ENCODE results near the gene TSSK1B.

The TSSK1B gene

GRCh38 chr5:113447498-113448050 lies 12.8 kb upstream of the TSSK1B start:
- Histone ChIP-seq H3K4me3 (replicated peaks; ENCODE audit: insufficient read depth, low read length) (no peak overlapping the region), H3K27ac (replicated peaks) (no peak overlapping the region), H3K27me3 (ENCODE audit: insufficient read depth, poor library complexity, severe bottlenecking) (no peaks in the 10 kb centered on the region)
- no peak for DNase-seq (ENCODE audit: low read depth in 1 of 2, low spot score in 1 of 2)
- no peak for TF ChIP-seq POLR2AphosphoS5 (IDR thresholded peaks at IDR 0.05; ENCODE audit: low read depth)
- no peak for TF ChIP-seq CTCF (IDR thresholded peaks at IDR 0.05; ENCODE audit: insufficient read depth, low read length)
- TF ChIP-seq GABPA (IDR thresholded peaks at IDR 0.05; ENCODE audit: low read depth): no peak
- TF ChIP-seq REST (IDR thresholded peaks at IDR 0.05; ENCODE audit: insufficient replicate concordance, low read depth): no peak
- TF ChIP-seq SPI1 (IDR thresholded peaks at IDR 0.05; ENCODE audit: borderline replicate concordance, low read depth): no peak

GRCh38 chr5:113446358-113446927 lies 11.7 kb upstream of the TSSK1B start:
- DNase-seq (ENCODE audit: low read depth in 1 of 2, low spot score in 1 of 2): no peak
- Histone ChIP-seq H3K4me3 (replicated peaks; ENCODE audit: insufficient read depth, low read length) (no peak overlapping the region), H3K27me3 (ENCODE audit: insufficient read depth, poor library complexity, severe bottlenecking) (no peaks in the 10 kb centered on the region), H3K27ac (replicated peaks) (no peak overlapping the region)
- TF ChIP-seq GABPA (IDR thresholded peaks at IDR 0.05; ENCODE audit: low read depth) (no peak), REST (IDR thresholded peaks at IDR 0.05; ENCODE audit: insufficient replicate concordance, low read depth) (no peak), POLR2AphosphoS5 (IDR thresholded peaks at IDR 0.05; ENCODE audit: low read depth) (no peak), SPI1 (IDR thresholded peaks at IDR 0.05; ENCODE audit: borderline replicate concordance, low read depth) (no peak), CTCF (IDR thresholded peaks at IDR 0.05; ENCODE audit: insufficient read depth, low read length) (no peak)

GRCh38 chr5:113437111-113437510 lies 2.3 kb upstream of the TSSK1B start:
- DNase-seq (ENCODE audit: low read depth in 1 of 2, low spot score in 1 of 2): no peak
- Histone ChIP-seq H3K27me3 (ENCODE audit: insufficient read depth, poor library complexity, severe bottlenecking) (no peaks in the 10 kb centered on the region), H3K4me3 (replicated peaks; ENCODE audit: insufficient read depth, low read length) (no peak overlapping the region), H3K27ac (replicated peaks) (no peak overlapping the region)
- TF ChIP-seq CTCF (IDR thresholded peaks at IDR 0.05; ENCODE audit: insufficient read depth, low read length) (no peak), SPI1 (IDR thresholded peaks at IDR 0.05; ENCODE audit: borderline replicate concordance, low read depth) (no peak), REST (IDR thresholded peaks at IDR 0.05; ENCODE audit: insufficient replicate concordance, low read depth) (no peak), POLR2AphosphoS5 (IDR thresholded peaks at IDR 0.05; ENCODE audit: low read depth) (no peak), GABPA (IDR thresholded peaks at IDR 0.05; ENCODE audit: low read depth) (no peak)

Measured in HL-60 (cell line).